HG03565 (cell line): ENCODE data around the gene TANGO2.

Source experiments
- ATAC-seq: cut with Tn5 transposase; IDR thresholded peaks from one replicate; pipeline ENCODE4 v1.9.1; 2021; ENCODE audit warnings: mild to moderate bottlenecking, moderate library complexity; ENCODE audit not compliant: unreplicated experiment

Gene TANGO2

GRCh38 chr22:20020533-20021195 is at the start of gene TANGO2:
TSS of gene TANGO2 (plus strand) at chr22:20021110. CDS start at chr22:20036799, 15,689 bp downstream.
- peak; percentile 66 for ATAC-seq

DNA sequence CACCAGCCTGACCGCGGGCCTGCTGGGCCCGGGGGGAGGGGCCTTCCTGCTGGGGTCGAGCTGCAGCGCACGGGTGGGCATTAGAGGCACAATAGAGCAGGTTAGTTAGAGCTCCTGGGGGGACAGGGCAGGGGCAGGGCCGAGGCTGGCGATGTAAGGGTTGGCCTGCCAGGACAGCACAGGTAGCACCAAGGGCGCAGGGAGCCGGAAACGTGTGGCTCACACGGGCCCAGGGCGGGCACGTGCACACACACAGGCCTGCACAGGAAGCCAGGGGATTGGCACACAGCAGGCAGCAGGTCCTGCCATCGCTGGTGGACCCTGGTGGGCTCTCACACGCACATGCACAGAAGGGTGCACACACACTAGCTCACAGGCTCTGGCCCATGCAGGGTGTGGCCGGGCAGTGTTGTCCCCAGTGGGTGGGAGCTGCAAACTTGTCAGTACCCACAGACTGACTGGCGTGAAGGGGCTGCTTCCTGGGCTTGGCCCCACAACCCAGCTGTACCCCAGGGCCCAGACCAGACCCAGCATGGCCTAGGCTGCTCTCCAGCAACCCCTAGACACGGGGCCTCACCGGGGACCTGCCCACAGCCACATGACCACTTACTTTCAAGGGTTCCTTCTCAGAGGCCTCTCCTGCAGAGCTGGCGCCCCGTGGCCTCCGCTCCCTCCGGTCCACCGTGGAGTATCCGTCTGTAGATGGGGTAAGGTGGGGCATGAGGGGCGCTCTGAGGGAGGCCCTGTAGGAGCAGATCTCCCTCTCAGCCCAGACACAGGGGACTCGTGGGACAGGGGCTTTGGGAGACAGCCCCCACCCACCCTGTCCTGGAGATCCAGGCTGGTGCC is 49.4 kb upstream of the TANGO2 start:
- ATAC-seq: no peak

DNA sequence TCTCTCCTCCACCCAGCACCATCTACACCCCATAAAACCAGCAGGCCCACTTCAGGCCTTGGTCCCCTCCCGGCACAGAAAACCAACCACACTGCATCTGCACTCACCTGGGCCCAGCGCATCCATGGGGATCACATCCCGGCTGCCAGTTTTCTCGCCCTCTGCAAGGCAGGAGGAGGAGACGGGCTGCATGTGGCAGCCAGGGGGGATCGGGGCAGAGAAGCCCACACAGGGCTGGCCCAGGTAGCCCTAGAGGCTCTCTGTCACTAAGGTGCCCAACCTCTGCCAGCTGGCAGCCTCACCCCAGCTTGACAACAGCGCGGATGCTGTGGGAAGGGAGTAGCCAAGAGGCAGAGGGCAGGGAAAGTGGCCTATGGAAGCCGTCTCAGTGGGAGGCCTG is 48.7 kb upstream of the TANGO2 start:
- ATAC-seq: no peak

DNA sequence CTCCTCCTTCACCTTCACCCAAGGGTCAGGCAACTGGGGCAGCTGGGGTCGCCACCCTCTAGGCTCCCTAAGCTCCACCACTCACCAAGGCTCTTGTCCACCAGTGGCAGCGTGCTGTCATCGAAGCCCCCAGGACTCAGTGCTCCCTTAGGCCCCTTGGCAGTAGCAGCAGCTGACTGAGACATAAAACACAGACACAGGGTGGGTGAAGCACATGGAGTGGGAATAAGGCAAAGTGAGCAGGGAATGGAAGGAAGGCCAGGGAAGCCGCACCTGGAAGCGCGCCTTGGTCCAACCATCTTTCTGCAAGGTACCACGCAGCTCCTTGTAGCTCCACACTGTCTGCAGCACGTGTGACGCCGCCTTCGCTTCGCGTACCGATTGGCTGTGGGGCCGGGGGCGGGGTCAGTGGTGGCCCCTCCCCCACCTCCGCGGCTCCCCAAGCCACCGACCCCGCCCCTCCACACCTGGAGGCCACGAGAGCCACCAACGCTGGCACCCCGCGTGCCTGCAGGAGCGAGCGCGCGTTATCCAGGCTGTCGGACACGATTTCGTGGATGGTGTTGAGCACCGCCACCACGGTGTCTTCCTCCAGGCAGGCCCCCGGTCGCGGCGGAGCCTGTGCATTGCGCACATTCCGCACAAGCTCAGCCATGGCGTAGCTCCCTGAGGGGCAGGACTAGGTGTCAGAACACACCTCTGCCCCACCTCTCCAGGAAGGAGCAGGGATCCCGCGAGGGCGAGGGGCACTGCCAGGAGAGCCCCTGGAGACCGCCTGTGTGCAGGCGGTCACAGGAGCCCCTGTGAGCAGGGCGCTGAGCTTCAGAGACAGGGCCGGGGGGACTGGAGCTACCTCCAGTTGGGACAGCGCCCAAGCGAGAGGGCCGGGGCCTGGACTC is 48.0 kb upstream of the TANGO2 start:
- no peak for ATAC-seq

DNA sequence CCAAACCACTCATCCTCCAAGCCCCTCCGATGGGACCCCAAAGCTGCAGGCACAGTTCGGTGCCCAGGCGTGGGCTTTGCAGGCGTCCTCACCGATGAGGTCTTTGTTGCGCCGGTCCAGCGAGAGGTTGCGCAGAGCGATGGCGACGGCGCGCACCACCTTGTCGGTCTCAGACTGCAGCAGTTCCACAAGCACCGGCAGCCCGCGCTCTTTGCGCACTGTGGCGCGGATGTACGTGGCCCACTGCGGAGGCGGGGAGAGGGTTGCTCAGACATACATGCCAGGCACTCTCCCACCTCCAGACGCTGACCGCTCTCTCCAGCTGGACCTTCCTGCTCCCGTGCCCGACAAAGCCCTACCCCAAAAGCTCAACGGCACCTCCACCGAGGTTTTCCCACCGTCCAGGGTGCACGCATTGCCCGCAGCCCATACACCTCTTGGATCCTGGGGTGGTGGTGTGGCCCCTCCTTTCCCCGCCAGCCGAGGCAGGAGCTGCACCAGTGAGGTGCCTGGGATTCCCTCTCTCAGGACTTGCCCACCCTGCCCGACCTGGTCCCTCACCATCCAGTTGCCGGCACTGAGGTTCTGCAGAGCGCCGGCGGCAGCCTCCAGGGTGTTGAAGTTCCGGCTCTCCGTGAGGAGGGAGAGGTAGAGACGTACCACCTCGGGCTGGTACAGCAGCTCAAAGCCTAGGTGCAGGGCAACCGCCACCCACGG is 47.2 kb upstream of the TANGO2 start:
- no peak for ATAC-seq

- ATAC-seq: no peak
These were observed 46.5 kb upstream of the TANGO2 start for GRCh38 chr22:19974268-19974861.

DNA sequence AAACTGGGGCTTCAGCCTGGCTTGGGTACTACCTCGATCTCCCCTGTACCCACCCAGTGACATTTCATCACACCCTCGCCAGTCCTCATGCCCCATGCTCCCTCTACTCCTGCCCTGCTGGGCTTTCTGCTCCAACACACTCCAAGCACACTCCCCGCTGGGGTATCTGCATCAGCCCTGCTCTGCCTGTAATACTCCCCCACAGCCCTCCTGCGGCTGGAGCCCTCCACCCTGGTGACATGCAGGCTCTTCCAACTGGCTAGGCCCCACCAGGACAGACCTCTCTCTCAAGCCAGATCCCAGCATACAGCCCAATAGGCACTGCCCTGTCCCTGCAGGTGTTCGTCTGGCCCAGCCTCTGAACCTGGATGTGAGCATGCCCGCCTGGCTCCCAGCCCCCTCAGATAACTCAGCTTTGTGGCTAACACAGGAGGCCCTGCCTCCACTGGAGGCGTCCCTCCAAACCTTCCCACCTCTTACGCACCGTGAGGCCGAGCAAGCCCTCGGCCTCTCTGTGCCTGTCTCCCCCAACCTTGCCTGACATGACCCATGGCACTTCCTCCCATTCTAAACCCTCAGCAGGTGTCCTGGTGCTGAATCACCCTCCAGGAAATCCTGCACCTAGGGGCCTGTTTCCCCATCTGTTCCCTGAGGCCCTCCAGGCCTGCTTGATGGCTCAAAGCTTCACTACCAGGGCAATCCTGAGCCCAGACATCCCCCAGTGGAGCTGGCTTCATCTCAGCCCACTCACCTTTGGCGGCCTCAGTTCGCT is 45.8 kb upstream of the TANGO2 start:
- no peak for ATAC-seq

GRCh38 chr22:19975707-19976035 is 45.2 kb upstream of the TANGO2 start:
- ATAC-seq: no peak

- ATAC-seq: no peak
These were observed 44.2 kb upstream of the TANGO2 start for GRCh38 chr22:19976671-19977070.

DNA sequence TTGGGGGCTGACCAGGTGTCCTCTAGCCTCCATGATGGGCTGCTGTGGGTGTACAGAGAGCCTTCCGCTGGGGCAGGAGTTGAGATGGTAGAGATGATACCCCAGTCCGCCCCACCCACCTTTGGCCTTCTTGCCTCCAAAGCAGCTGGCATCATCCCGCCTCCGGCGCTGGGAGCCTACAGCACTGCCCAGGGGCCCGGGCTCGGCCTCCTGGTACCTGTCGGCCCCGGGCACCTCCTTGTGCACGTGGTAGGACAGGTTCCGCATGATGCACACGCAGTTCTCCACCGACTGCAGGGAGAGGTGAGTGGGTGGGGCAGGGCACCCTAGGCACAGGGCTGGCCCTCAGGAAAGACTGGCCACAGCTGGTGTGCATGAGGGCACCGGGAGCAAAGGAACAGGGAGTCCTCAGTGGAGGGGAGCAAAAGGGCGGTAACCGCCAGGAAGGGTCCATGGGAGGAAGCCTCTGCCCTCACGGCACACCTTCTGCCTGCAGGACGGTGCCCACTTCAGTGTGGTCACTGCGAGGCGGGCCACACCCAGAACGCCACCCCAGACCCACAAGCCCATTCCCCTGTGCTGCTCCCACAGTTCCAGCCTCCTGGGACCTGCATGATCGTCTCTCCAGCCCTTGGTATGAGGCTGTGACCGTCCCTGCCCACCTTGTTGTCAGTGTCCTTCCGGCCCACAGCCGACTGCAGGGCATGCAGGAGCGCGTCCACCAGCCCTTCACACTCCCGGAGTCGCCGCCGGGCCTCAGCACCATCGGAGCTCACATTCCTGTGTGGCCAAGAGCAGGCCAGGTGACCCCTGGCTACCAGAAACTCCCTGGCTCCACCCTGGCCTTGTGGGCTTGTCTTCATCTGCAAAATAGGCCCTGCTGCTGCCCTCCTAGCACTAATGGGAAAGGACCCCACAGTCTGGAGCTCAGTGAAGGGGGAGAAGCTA is 43.3 kb upstream of the TANGO2 start:
- ATAC-seq: no peak

GRCh38 chr22:19978748-19979147 is 42.2 kb upstream of the TANGO2 start:
- no peak for ATAC-seq

DNA sequence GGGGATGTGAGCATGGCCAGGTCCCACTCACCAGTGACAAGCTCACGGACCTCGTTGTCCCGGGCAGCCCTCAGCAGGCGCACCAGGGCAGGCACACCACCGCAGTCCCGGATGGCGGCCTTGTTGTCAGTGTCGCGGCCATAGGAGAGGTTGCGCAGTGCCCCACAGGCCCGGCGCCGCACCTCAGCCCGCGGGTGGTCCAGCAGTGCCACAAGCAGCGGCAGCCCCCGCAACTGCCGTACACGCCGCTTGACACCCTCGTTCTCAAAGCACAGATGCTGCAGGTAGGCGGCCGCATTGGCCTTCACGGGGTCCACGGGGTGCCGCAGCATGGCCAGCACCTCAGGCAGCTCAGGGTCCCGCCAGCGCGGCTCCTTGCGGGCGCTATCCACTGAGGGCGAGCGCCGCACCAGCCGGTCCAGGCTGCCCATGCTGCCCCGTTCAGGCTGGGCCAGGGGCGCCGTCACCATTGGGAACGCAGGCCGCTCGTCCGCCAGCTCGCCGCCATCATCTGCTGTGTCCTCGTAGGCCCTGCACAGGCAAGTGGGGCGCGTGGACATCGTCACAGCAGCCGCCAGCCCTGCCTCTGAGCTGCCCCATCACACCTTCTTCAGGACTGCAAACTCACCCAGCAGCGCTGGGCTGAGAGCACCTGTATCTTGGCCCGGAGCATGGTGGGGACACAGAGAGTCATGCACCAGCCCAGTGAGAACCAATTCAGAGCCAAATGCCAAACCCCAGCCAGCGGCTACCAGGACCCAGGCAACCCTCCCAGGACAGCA is 41.0 kb upstream of the TANGO2 start:
- ATAC-seq: no peak

- no peak for ATAC-seq
These were observed 40.1 kb upstream of the TANGO2 start for GRCh38 chr22:19980766-19981165.

DNA sequence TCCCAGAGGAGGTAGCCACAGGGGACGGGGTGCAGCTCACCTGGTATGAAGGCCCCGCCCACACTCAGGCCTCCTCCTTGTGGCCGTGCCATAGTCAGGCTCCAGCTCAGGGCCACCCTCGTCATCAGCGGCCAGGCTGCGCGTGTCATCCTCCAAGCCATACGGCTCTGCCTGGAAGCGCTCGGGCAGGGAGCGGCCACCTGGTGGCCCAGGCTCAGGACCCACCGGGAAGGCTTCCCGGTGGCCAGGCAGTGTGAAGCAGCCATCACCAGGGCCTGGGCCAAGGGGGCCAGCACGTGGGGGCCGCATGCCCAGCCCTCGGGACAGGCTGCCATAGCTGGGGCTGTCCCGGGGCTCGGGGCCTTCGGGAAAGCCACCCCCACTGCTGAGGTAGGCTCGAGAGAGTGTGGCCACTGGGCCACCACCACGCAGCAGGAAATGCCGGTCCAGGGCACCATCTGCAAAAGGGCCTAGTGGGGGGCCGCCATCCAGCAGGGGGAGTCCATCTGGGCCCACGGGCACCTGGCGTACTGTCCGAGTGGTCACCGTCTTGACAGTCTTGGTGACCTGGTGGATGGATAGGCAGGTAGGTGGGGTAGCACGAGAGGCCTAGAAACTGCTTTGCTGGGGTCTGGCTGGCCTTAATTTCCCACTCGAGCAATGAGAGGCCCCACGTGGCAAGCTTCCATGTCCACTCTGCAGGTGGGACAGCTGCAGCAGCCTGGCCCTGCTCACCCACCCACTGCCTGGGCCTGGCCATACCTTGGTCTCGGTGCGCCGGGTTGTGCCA is 39.5 kb upstream of the TANGO2 start:
- ATAC-seq: no peak

DNA sequence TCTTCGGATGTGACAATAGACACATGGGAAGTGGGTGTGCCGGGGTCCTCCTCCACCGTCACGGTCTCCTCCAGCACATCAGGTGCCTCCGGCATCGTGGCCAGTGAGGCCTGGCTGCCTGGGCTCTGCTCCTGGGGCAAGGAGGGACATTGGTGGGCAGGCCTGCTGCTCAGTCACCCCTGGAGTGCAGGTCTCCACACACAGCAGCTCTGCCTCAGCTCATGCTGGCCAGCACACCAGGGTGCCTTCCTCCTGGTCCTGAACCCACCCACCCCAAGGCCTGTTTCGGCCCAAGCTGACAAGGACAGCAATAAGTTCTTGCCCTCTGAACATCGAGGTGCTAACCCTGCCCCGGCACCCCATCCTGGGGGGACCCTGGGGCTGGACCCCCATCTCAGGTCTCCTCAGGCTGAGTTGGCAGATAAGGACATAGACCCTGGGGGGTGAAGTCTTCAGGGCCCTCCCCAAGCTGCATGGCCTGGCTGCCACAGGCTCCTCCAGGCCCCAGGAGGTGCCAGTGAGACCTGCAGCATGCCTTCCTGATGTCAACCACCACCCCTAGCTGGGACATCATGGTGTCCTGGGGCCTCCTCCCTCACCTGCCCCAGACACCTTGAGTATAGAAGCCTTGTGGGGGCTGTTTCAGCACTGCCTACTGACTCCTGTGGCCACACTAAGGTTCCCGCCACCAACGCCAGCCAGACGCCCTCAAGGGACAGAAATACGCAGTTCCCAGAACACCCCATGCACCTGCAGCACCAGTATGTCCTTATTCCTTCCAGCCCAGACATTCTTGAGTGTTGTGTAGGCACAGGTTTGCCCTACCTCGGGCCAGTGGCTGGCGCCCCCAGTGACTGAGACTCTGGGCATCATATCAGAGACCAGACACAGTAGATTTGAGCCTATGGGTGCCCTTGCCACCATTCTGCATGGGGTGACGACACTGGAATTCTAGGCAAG is 38.7 kb upstream of the TANGO2 start:
- no peak for ATAC-seq
